Right lung (tissue), 5 donors: ENCODE data around the gene KLB. TPM values are rescaled to one million over a fixed set of nuclear protein-coding genes. Genes with fewer than 3 reads are reported as not detected.

Experiments
- polyA plus RNA-seq, 5 donors: library from polyadenylated mRNA; unstranded; fragments of 120-200 nt; gene quantifications; one replicate each; pipeline versions ENCODE4 v1.2.1 to v1.2.3, GENCODE V29; 2013; ENCODE audit warnings: inconsistent platforms in 1 of 5, low replicate concordance in 1 of 5; ENCODE audit not compliant: insufficient read length in 5 of 5, insufficient read depth in 1 of 5

KLB gene
- polyA plus RNA-seq, 5 donors, result 0.19 to 0.69 (median 0.31) TPM

Other genes with a start within 250 kb of the KLB start
- 100 to 1,000 TPM in 1 of 5 donors, 10 to 100 TPM in 4; 56.9 to 107 (median 84.8) TPM for gene WDR19, start 224.4 kb upstream of the KLB start, polyA plus RNA-seq
- gene RFC1, start 40.6 kb upstream of the KLB start, polyA plus RNA-seq, result 10 to 100 TPM; 57.3 to 93.7 (median 81.9) TPM
- 1,000 to 10,000 TPM in 3 of 5 donors, 100 to 1,000 TPM in 2; 829 to 2,188 (median 1,215) TPM for gene RPL9, start 52.0 kb downstream of the KLB start, polyA plus RNA-seq
- 10 to 100 TPM; 25.1 to 39.1 (median 30.5) TPM for gene LIAS, start 52.1 kb downstream of the KLB start, polyA plus RNA-seq
- gene UGDH, start 120.5 kb downstream of the KLB start, polyA plus RNA-seq, result 100 to 1,000 TPM in 1 of 5 donors, 10 to 100 TPM in 4; 87.4 to 102 (median 98.1) TPM
- gene SMIM14, start 231.9 kb downstream of the KLB start, polyA plus RNA-seq, result 10 to 100 TPM; 45.5 to 70.0 (median 62.5) TPM